HUDEP-2 (cell line): Measurements from ENCODE around the gene SCAF8.
A peak's percentile ranks its signal among the peaks of the same experiment; 100 is the strongest.

ENCODE experiments used
- DNase-seq, 76 experiments: peaks; one replicate each; lab custom pipeline; 2025; ENCODE audit not compliant: unreplicated experiment in 76 of 76; lab: John Stamatoyannopoulos, UW

SCAF8 gene

DNA sequence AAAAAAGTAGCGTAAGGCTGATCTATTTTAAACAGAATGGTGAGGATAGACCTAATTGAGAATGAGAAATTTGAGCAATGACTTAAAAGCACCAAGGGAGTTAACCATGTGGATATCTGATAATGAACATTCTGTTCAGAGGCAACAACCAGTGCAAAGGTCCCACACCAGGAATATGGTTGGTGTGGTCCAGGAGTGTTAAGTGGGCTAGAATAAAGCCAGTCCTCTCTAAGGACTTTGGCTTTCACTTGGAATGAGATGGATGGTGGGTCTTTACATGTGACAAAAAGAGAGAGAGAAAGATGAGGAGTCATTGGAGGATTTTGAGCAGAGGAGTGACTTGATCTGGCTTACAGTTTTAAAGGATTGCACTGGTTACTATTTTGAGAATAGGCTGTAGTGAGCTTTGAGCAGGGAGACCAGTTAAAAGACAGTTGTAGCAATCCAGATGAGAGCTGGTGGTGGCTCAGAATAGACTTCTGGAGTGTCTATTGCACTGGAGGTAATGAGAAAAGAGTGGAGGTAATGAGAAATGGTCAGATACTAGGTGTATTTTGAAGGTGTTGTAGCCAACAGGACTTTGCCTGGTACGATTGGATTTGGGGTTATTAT is 89.8 kb downstream of the SCAF8 start:
- DNase-seq: no peak

GRCh38 chr6:154824076-154824475 is 90.9 kb downstream of the SCAF8 start:
- no peak for DNase-seq

DNA sequence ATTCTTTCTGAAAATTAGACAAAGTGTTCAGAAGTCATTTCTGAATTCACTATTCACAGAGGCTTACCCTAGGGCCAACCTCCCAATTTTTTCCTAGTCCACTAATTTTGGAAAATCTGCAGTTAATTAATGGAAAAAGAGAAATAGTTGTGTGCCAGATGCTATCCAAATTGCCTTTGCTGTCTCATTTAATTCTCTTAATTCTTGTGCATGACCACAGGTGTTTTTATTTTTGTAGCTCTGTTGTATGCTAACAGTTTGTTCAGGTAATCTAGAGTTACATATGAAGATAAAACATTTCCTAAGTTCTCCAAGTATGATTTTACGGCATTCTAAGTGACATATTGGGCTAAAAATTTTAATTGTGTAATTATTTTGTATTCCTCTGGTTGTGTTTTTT is 96.8 kb downstream of the SCAF8 start:
- DNase-seq: no peak

DNA sequence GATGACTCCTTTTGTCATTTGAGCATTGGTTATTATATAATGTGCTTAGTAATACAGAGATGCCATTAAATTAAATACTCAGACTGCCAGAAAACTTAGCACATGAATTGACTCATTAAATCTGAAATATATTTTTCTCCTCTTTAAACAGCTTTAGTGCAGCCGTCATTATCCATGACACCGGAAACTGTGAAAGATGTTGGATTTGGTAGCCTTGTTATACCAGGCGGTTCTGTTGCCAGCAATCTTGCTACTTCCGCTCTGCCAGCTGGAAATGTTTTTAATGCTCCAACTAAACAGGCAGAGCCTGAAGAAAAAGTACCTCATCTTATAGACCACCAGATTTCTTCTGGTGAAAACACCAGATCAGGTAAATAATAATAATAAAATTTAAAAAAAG is 97.6 kb downstream of the SCAF8 start:
- DNase-seq: no peak

DNA sequence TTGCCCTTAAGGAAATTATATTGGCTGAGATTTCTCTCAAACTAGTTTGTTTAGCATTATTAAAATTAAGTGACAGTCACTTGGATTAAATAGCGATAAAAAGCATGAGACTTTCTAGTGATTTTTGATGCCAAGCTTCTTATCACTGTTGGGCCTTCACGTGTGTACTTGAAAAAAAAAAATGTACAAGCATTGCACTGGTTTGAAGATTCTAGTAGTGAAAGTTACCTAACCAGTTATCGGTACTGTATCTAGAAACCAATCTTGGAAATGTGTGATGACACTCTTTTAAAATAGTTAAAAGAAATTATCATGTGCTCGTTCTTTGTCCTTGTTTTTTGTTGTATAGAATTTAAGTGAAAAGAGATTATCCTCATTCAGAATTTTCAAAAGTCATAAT is 102.1 kb downstream of the SCAF8 start:
- no peak for DNase-seq

GRCh38 chr6:154839546-154839945 is 106.3 kb downstream of the SCAF8 start:
- DNase-seq: no peak

DNA sequence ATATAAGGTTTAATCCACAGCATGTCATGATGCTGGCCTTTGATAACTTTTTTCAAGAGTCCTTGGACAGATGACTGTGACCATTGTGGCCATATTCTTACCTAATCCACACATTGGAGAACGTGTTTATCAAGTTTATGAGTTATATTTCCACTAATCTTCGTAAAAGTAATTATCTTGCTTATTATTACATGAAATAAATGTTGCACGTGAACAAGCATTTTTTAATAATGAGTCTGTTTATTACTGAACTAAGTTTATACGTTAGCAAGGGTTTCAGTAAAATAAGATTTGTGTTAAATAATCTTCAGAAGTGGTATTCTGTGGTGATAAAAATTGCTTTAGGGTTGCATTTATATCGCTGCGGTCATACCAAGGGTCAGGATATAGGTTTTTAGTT is 107.1 kb downstream of the SCAF8 start:
- no peak for DNase-seq

DNA sequence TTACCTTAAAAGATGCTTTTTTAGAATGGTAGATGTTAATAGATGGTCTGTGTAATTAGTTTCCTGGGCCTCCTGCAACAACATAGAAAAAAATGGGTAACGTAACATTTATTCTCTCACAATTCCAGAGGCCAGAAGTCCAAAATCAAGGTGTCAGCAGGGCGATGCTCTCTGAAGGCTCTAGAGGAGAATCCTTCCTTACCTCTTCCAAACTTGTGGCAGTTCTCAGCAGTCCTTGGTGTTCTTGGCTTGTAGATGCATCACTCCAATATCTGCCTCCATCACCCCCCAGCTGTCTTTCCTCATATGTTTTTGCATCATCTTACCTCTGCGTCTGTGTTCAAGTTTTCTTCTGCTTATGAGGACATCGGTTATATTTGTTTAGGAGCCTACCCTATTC is 107.9 kb downstream of the SCAF8 start:
- no peak for DNase-seq

- DNase-seq: no peak
Measured at GRCh38 chr6:154842833-154843232, 109.6 kb downstream of the SCAF8 start.

- DNase-seq: no peak
Measured at GRCh38 chr6:154847318-154847717, 114.1 kb downstream of the SCAF8 start.

GRCh38 chr6:154848580-154848979 is 115.4 kb downstream of the SCAF8 start:
- DNase-seq: no peak

- no peak for DNase-seq
Measured at GRCh38 chr6:154849475-154849874, 116.3 kb downstream of the SCAF8 start.

DNA sequence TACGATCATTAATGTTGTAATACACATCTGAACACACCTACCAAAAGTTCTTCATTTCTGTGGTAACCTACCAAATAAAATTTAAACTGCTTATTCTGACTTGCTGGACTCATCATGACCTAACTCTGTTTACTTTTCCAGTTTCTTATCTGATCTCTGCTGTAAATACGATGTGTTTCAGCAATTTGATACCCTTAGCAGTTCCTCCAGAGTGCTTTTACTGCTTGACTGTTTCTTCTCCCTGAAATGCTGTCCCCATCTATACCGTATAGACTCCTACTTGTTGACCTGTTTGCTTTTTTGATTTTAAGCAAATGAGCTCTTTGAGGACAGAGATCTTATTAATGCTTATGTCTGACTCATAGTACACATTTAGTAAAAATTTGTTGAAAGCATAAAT is 119.5 kb downstream of the SCAF8 start:
- no peak for DNase-seq

DNA sequence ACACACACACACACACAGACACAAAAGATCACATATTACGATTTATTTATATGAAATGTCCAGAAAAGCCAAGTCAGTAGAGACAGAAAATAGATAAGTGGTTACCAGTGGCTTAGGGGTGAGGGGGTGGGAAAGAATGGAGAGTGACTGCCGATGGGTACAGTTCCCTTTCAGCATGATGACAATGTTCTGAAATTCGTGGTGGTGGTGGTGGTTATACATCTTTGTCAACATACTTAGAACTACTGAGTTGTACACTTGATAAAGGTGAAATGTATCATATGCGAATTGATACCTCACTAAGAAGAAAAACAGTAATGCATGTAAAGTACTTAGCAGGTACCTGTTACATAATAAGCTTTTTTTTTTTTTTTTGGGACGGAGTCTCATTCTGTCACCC is 124.3 kb downstream of the SCAF8 start:
- no peak for DNase-seq

DNA sequence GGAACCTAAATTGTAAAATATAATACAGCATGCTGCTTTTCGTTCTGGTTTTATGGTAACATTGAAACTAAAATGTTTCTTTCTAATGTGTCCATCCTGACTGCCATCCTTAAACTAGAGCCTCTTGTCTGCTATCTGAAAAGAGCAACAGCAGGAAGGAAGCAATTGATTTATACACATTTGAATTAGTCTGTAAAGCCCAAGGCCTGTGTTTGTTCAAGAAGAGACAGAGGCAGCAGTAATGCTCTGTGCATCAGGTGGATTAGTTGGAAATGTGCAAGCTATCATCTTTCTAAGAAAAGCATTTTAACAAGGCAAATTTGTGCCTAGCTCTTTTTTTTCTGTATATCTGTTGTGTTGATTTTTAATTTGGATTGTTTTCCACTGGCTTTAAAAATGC is 128.6 kb downstream of the SCAF8 start:
- DNase-seq: no peak

DNA sequence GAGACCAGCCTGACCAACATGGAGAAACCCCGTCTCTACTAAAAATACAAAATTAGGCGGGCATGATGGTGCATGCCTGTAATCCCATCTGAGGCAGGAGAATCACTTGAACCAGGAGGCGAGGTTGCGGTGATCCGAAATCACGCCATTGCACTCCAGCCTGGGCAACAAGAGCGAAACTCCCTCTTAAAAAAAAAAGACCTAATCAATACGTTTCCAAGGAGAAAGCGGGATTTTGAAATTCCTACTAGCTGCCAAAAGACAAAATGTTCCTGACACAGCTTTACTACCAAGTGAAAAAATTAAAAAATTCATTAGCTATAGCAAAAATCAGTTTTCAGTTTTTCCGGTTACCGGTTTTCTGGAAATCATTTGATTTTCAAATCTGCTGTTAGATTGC is 129.3 kb downstream of the SCAF8 start:
- DNase-seq: no peak

- no peak for DNase-seq
Measured at GRCh38 chr6:154864066-154864430, 130.8 kb downstream of the SCAF8 start.

DNA sequence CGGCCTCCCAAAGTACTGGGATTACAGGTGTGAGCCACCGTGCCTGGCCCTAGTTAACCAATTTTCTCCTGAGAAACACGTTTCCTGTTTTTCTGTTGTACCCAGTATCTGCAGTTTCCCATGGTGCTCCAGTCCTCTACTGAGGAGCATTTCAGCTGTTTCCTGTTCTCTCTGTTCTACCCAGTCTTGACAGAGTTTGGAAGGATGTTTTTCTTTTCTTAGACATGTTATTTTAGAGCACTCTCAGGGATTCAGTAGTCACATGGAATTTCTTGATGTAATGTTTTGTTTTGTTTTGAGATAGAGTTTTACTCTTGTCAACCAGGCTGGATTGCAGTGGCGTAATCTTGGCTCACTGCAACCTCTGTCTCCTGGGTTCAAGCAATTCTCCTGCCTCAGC is 132.1 kb downstream of the SCAF8 start:
- DNase-seq: no peak

GRCh38 chr6:154868143-154868594 is 135.0 kb downstream of the SCAF8 start:
- peak in 19 of 76 experiments; percentile 14 to 58 (median 26) for DNase-seq

DNA sequence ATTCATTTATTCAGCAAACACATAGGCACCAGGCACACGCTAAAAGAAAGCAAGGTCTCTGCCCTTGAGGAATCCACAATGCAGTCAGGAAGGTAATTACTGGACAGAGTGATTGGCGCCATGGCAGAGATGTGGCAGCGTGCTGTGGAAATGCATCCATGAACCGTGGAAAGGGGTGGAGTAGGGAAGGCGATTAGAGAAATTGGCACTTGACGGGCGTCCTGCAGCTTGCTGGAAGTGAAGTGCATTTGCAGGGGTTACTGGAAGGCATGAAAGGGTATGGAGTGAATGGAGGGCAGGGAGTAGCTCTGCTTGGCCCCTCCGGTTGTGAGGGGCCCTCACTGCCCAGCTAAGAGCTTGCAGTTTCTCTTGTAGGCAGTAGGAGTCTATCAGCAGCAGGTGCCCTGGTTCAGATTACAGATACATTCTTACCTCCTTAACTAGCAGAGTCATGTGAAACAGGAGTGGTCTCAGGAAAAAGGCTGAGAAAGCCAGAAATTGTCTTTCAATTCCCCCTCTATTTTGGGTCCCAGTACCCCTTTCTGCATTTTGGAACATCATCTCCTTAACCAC is 139.4 kb downstream of the SCAF8 start:
- no peak for DNase-seq

DNA sequence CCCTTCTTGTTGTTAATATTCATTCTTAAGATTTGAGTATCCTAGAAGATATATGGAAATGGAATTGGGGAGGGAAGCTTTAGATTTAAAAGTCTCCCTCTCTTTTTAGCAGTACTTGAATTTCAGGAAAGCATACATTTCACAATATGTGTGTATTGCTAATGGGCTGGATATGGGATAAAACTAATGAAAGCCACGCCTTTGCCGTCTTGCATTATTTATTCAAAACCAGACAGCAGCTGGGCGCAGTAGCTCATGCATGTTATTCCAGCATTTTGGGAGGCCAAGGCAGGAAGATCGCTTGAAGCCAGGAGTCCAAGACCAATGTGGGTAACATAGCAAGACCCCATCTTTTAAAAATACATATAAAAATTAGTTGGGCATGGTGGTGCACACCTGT is 140.3 kb downstream of the SCAF8 start:
- no peak for DNase-seq

GRCh38 chr6:154874773-154875592 is 141.8 kb downstream of the SCAF8 start:
- no peak for DNase-seq
